Neutrophil (primary cell): ENCODE data around the gene C12orf60.
A peak's percentile ranks its signal among the peaks of the same experiment; 100 is the strongest.

Experiments
- H3K27ac ChIP-seq: fragments of 200-600 bp; sonication (generic); 2 replicates; pipeline ENCODE4 v1.5.1; 2016; ENCODE audit warnings: mild to moderate bottlenecking, moderate library complexity
- H3K27me3 ChIP-seq: fragments of 200-600 bp; sonication (generic); 2 replicates; pipeline ENCODE4 v1.6.0; 2016; ENCODE audit warnings: mild to moderate bottlenecking
- H3K36me3 ChIP-seq: fragments of 200-600 bp; sonication (generic); 2 replicates; pipeline ENCODE4 v1.5.1; 2017
- H3K4me1 ChIP-seq, 2 experiments: fragments of 200-600 bp in 1 of 2; sonication (generic) in 1 of 2; 1 replicate in 1 of 2; 2 replicates in 1 of 2; pipeline versions ENCODE4 v1.5.1 to v1.6.1; 2013 to 2016; ENCODE audit warnings: low read depth in 1 of 2, low read length in 1 of 2, mild to moderate bottlenecking in 1 of 2, moderate library complexity in 1 of 2; ENCODE audit not compliant: control insufficient read depth in 1 of 2, insufficient read depth in 1 of 2
- H3K4me3 ChIP-seq, 2 experiments: fragments of 200-600 bp in 1 of 2; sonication (generic) in 1 of 2; 1 replicate in 1 of 2; 2 replicates in 1 of 2; pipeline ENCODE4 v1.5.1; 2013 to 2016; ENCODE audit warnings: low read depth in 1 of 2, low read length in 1 of 2, mild to moderate bottlenecking in 1 of 2, moderate library complexity in 1 of 2
- H3K9me3 ChIP-seq: fragments of 200-600 bp; sonication (generic); 2 replicates; pipeline ENCODE4 v1.5.1; 2016
- TF ChIP-seq, protein P1 (sequence below): fragments of 200-600 bp; sonication (generic); IDR thresholded peaks from 2 replicates; pipeline ENCODE4 v1.5.1; 2016; ENCODE audit warnings: antibody characterized with exemption

The C12orf60 gene

GRCh38 chr12:14775636-14775980, 27.9 kb upstream of the C12orf60 start:
- H3K4me1 ChIP-seq: peaks cover 40 to 43% of the 10 kb centered on the region in 2 experiments
- H3K27ac ChIP-seq: peak overlapping the region; percentile 79
- H3K4me3 ChIP-seq: peak overlapping the region; percentile 69 to 83
- TF ChIP-seq, protein P1, sequence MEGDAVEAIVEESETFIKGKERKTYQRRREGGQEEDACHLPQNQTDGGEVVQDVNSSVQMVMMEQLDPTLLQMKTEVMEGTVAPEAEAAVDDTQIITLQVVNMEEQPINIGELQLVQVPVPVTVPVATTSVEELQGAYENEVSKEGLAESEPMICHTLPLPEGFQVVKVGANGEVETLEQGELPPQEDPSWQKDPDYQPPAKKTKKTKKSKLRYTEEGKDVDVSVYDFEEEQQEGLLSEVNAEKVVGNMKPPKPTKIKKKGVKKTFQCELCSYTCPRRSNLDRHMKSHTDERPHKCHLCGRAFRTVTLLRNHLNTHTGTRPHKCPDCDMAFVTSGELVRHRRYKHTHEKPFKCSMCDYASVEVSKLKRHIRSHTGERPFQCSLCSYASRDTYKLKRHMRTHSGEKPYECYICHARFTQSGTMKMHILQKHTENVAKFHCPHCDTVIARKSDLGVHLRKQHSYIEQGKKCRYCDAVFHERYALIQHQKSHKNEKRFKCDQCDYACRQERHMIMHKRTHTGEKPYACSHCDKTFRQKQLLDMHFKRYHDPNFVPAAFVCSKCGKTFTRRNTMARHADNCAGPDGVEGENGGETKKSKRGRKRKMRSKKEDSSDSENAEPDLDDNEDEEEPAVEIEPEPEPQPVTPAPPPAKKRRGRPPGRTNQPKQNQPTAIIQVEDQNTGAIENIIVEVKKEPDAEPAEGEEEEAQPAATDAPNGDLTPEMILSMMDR: no peak
- H3K27me3 ChIP-seq: peaks cover 57% of the 10 kb centered on the region
- no peaks in the 10 kb centered on the region for H3K36me3 ChIP-seq
- no peaks in the 10 kb centered on the region for H3K9me3 ChIP-seq

DNA sequence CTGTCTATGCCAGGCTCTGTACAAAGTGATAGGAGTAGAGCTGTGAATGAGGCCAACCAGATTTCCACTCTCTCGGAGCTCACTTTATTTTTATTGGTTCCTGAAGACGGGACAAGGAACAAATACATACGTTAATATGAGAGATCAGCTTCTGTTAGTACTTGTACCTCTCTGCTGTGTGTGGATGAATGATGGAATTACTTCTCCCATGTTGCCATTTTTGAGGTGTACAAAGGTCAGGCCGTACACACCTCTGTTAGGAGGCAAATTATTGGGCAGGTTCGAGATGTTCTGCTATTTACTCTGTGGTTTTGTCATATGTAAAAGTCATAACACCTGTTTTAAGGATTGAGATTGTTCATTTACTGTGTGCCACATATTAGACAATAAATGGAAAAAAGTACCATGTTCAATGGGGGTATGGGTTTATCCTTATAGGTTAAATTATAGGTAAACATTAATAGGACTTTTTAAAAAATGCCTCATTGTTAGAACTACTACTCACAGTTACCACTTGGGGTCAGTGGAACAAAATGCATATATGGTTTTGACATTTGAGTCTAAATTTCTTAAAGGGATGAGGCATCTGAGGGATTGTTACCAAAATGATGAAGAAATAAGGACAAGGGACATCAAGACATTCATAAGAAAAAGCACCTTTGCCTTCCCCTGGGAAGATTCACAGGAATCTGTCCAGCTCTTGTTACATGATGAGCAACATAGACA, 27.1 kb upstream of the C12orf60 start:
- H3K4me1 ChIP-seq: peaks cover 33 to 39% of the 10 kb centered on the region in 2 experiments
- peaks cover 65% of the 10 kb centered on the region for H3K27me3 ChIP-seq
- no peaks in the 10 kb centered on the region for H3K36me3 ChIP-seq
- TF ChIP-seq, protein P1: no peak
- H3K4me3 ChIP-seq: no peak overlapping the region
- no peak overlapping the region for H3K27ac ChIP-seq
- H3K9me3 ChIP-seq: no peaks in the 10 kb centered on the region

GRCh38 chr12:14777271-14777670, 26.2 kb upstream of the C12orf60 start:
- no peak overlapping the region for H3K4me3 ChIP-seq
- TF ChIP-seq, protein P1: no peak
- H3K27ac ChIP-seq: no peak overlapping the region
- peaks cover 69% of the 10 kb centered on the region for H3K27me3 ChIP-seq
- peaks cover 25 to 30% of the 10 kb centered on the region in 2 experiments for H3K4me1 ChIP-seq
- no peaks in the 10 kb centered on the region for H3K9me3 ChIP-seq
- no peaks in the 10 kb centered on the region for H3K36me3 ChIP-seq

- Histone ChIP-seq H3K4me3 (no peak overlapping the region), H3K27me3 (peaks cover 66% of the 10 kb centered on the region), H3K36me3 (no peaks in the 10 kb centered on the region), H3K4me1 (peaks cover 10 to 11% of the 10 kb centered on the region in 2 experiments), H3K9me3 (no peaks in the 10 kb centered on the region), H3K27ac (no peak overlapping the region)
- TF ChIP-seq, protein P1: no peak
Observed at GRCh38 chr12:14779834-14780233, 23.6 kb upstream of the C12orf60 start.

- Histone ChIP-seq H3K9me3 (no peaks in the 10 kb centered on the region), H3K4me1 (peaks cover 0 to 1% of the 10 kb centered on the region in 2 experiments), H3K27me3 (peaks cover 58% of the 10 kb centered on the region), H3K36me3 (peaks cover 4% of the 10 kb centered on the region), H3K27ac (no peak overlapping the region), H3K4me3 (no peak overlapping the region)
- TF ChIP-seq, protein P1: no peak
Observed at GRCh38 chr12:14780859-14781258, 22.6 kb upstream of the C12orf60 start.
